Peyer's patch (tissue), 4 donors: ENCODE data around the gene GNAS-AS1. TPM values are rescaled to one million over a fixed set of nuclear protein-coding genes. Genes with fewer than 3 reads are reported as not detected.

ENCODE experiments used
- DNase-seq, 3 donors: peaks; one replicate each; pipeline ENCODE4 v3.0.0-alpha.2; 2017 to 2019
- H3K27ac ChIP-seq, 4 donors: fragments of 200-600 bp; sonication (generic); one replicate each; pipeline ENCODE4 v1.5.1; 2016 to 2019
- H3K27me3 ChIP-seq, 2 donors: fragments of 200-600 bp; sonication (generic); one replicate each; pipeline ENCODE4 v1.5.1; 2019
- H3K36me3 ChIP-seq, 3 donors: fragments of 200-600 bp; sonication (generic); one replicate each; pipeline ENCODE4 v1.5.1; 2016 to 2019
- H3K4me1 ChIP-seq, 4 donors: fragments of 200-600 bp; sonication (generic); one replicate each; pipeline ENCODE4 v1.5.1; 2016 to 2019
- H3K4me3 ChIP-seq, 4 donors: fragments of 200-600 bp; sonication (generic); 1 replicate in 3 of 4; 2 replicates in 1 of 4; pipeline ENCODE4 v1.5.1; 2016 to 2019; ENCODE audit warnings: mild to moderate bottlenecking in 1 of 4
- H3K9me3 ChIP-seq, 4 donors: fragments of 200-600 bp; sonication (generic); one replicate each; pipeline ENCODE4 v1.5.1; 2016 to 2019; ENCODE audit warnings: mild to moderate bottlenecking in 1 of 4
- POLR2A ChIP-seq, 2 donors: fragments of 450-650 bp; IDR thresholded peaks; one replicate each; pipeline ENCODE4 v1.5.1; 2017; ENCODE audit warnings: antibody characterized with exemption in 2 of 2, mild to moderate bottlenecking in 2 of 2, moderate library complexity in 2 of 2
- total RNA-seq, 4 donors: library from RNA; depleted of rRNA; stranded (reverse); fragments of >200 nt; gene quantifications; one replicate each; pipeline ENCODE4 v1.1.0, GENCODE V29; 2016
- TF ChIP-seq, protein P1 (sequence below), 6 experiments: fragments of 450-650 bp in 4 of 6; fragments of 200-600 bp in 2 of 6; sonication (generic) in 1 of 6; IDR thresholded peaks; one replicate each; pipeline ENCODE4 v1.5.1; 2017 to 2019; ENCODE audit warnings: antibody characterized with exemption in 6 of 6, mild to moderate bottlenecking in 3 of 6, moderate library complexity in 1 of 6

The GNAS-AS1 gene
- total RNA-seq, 4 donors from 2014 or later = 0.67 to 1.3 TPM; not detected in 2

DNA sequence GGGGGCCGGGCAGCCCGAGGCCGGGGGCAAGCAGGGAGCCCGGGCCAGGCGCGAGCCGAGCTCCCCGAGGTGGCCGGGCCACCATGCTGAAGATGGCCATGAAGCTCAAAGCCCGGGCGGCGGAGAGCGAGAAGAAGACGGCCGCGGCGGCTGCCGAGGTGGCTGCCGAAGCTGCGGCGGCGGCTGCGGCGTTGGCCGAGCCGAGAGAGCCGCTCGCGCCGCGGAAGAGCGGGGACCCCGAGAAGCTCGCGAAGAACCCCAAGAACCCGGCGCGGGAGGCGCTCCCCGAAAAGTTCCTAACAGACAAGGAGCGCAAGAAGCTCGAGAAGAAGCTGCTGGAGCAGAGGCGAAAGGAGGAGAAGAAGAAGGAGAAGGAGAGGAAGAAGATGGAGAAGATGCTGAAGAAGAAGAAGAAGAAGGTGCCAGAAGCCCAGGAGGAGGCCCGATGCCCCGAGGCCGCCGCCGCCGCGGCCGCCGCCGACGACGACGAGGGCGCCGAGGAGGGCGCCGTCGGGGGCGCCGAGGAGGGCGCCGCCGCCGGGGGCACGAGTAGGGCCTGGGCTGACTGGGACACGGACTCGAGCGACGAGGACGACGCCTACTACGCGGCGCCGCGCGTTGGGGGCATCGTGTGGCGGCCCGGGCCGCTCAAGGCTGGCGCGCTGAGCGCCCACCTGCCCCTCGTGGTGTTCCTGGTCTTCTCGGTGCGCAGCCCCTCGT is 39.3 kb upstream of the GNAS-AS1 start:
- TF ChIP-seq POLR2A (IDR thresholded peaks at IDR 0.05) = no peak
- TF ChIP-seq, protein P1, sequence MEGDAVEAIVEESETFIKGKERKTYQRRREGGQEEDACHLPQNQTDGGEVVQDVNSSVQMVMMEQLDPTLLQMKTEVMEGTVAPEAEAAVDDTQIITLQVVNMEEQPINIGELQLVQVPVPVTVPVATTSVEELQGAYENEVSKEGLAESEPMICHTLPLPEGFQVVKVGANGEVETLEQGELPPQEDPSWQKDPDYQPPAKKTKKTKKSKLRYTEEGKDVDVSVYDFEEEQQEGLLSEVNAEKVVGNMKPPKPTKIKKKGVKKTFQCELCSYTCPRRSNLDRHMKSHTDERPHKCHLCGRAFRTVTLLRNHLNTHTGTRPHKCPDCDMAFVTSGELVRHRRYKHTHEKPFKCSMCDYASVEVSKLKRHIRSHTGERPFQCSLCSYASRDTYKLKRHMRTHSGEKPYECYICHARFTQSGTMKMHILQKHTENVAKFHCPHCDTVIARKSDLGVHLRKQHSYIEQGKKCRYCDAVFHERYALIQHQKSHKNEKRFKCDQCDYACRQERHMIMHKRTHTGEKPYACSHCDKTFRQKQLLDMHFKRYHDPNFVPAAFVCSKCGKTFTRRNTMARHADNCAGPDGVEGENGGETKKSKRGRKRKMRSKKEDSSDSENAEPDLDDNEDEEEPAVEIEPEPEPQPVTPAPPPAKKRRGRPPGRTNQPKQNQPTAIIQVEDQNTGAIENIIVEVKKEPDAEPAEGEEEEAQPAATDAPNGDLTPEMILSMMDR (IDR thresholded peaks at IDR 0.05) = no peak
- Histone ChIP-seq H3K27me3 (no peaks in the 10 kb centered on the region), H3K36me3 (no peaks in the 10 kb centered on the region), H3K9me3 (no peaks in the 10 kb centered on the region), H3K4me3 (peak overlapping the region; percentile 79 to 98 (median 88)), H3K4me1 (peaks cover 0 to 17% (median 8%) of the 10 kb centered on the region in 4 donors), H3K27ac (peak overlapping the region; percentile 95 to 99 (median 98))
- DNase-seq = no peak

DNA sequence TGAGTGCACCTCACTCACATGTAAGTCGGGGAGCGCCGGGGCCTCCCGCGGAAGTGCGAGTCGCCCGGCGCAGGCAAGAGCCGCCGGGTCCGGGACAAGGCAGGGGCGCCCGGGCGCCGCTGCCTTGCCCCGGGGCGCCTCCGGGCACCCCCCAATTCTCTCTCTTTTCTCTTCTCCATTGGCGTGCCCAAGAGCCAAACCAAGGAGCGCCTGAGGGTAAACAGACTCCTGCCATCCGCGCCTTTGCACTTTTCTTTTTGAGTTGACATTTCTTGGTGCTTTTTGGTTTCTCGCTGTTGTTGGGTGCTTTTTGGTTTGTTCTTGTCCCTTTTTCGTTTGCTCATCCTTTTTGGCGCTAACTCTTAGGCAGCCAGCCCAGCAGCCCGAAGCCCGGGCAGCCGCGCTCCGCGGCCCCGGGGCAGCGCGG is 38.6 kb upstream of the GNAS-AS1 start:
- Histone ChIP-seq H3K27me3 (no peaks in the 10 kb centered on the region), H3K36me3 (no peaks in the 10 kb centered on the region), H3K27ac (peak overlapping the region; percentile 95 to 99 (median 98)), H3K4me1 (peaks cover 0 to 12% (median 5%) of the 10 kb centered on the region in 4 donors), H3K4me3 (peak overlapping the region; percentile 79 to 98 (median 88)), H3K9me3 (no peaks in the 10 kb centered on the region)
- TF ChIP-seq, protein P1 (IDR thresholded peaks at IDR 0.05) = no peak
- TF ChIP-seq POLR2A (IDR thresholded peaks at IDR 0.05) = no peak
- no peak for DNase-seq

DNA sequence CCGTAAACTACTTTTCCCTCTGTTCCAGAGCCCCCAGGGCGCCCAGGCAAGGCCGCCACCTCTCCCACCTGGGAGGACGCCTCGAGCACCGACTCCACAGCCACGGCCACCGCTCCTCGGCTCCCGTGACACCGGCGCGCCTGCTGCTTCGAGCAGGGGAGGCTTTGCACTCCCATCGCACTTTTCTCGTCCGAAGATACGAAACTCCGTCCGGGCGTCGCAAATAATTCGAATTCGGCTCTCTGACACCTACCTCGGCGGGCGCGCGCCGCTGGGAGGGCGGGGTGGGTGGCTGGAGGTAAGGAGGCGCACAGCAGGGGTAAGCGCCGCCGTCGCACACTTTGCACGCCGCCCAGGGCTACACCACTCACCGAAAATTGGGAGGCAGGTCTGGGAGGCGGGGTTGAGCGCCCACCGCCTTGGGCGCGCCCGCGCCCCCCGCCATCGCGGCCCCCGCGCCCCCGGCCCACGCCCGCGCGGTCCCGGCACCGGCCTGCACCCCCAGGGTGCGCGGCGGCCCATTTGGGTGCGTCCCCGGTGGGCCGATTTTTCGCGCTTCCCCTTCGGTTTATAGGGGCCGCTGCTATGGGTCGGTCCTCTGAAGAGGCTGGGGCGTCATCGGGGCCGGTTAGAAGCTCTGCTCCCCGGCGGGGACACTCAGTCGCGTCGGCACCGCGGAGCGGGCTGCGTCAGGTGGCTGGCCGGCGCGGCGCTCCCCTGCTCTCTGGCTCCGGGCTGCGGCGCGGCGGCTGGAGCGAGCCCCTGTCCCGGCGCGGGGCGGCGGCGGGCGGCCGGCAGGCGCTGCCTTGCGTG is 38.0 kb upstream of the GNAS-AS1 start:
- H3K4me1 ChIP-seq = peaks cover 0 to 9% (median 2%) of the 10 kb centered on the region in 4 donors
- no peaks in the 10 kb centered on the region for H3K27me3 ChIP-seq
- no peaks in the 10 kb centered on the region for H3K9me3 ChIP-seq
- H3K36me3 ChIP-seq = no peaks in the 10 kb centered on the region
- peak; percentile 79 to 91 (median 81) for DNase-seq
- H3K27ac ChIP-seq = peak overlapping the region; percentile 95 to 99 (median 98)
- TF ChIP-seq, protein P1 (IDR thresholded peaks at IDR 0.05) = no peak
- TF ChIP-seq POLR2A (IDR thresholded peaks at IDR 0.05) = peak; percentile 80 to 93
- H3K4me3 ChIP-seq = peak overlapping the region; percentile 79 to 98 (median 88)

DNA sequence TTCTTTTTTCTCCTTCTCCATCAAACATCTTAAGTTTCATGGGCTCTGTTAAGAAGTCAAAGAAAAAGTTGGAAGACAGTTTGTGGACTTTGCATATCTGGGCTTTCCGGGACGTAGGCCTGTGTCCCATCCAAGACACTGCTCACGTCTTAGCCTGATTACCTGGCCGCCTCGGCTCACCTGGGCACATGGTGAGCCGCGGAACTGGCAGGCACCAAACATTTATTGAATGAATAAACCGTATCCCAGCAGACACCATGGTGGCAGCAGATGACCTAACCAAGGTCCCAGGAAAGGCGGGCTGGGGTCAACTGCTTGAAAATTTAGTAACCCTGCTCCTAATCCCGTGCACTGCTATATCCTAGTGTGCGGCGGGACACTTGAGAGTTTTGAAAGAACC is 37.4 kb upstream of the GNAS-AS1 start:
- DNase-seq = no peak
- Histone ChIP-seq H3K27me3 (no peaks in the 10 kb centered on the region), H3K36me3 (no peaks in the 10 kb centered on the region), H3K4me3 (peak overlapping the region; percentile 79 to 98 (median 88)), H3K4me1 (peaks cover 0 to 2% (median 0%) of the 10 kb centered on the region in 4 donors), H3K27ac (peak overlapping the region; percentile 69 to 99 (median 96)), H3K9me3 (no peaks in the 10 kb centered on the region)
- TF ChIP-seq, protein P1 (IDR thresholded peaks at IDR 0.05) = no peak
- TF ChIP-seq POLR2A (IDR thresholded peaks at IDR 0.05) = no peak

DNA sequence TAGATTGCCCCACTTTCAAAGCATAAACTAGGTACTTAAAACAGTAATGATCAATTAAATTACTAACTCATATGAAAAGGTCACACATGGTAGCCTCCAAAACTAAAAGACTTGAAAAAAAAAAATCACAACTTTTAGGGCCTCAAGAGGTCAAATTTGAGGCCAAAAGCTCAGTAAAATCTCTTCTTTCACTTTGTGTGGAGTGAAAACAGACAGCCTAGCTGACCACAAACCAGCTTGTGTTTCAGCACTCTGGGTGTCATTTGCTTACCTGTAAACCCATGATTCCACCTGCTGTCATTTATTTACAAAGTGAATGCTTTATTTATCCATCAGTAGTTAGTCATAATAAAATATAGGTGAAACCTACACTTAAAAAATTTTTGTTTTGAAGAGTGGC is 35.8 kb upstream of the GNAS-AS1 start:
- Histone ChIP-seq H3K4me1 (no peaks in the 10 kb centered on the region), H3K27ac (no peak overlapping the region), H3K27me3 (no peaks in the 10 kb centered on the region), H3K4me3 (no peak overlapping the region), H3K36me3 (no peaks in the 10 kb centered on the region), H3K9me3 (no peaks in the 10 kb centered on the region)
- no peak for TF ChIP-seq POLR2A (IDR thresholded peaks at IDR 0.05)
- TF ChIP-seq, protein P1 (IDR thresholded peaks at IDR 0.05) = no peak
- DNase-seq = no peak
